Occipital lobe (tissue), 2 donors: ENCODE results near the gene DECR2. TPM values are rescaled to one million over a fixed set of nuclear protein-coding genes. Genes with fewer than 3 reads are reported as not detected.
"Not testable (repeated sequence)": the region's sequence is repeated elsewhere in the genome, so short reads cannot be mapped to it uniquely, and the experiment has no call there.

Experiments used
- DNase-seq: peaks from one replicate; lab custom pipeline; 2025; lab: John Stamatoyannopoulos, UW
- total RNA-seq: library from RNA; depleted of rRNA; stranded (reverse); fragments of >200 nt; gene quantifications from one replicate; pipeline ENCODE4 v1.2.3, GENCODE V29; 2014

The DECR2 gene
- total RNA-seq, 1 donor from 2014 or later, result 7.6 TPM

- no peak for DNase-seq
Observed at GRCh38 chr16:378821-379182, 22.9 kb upstream of the DECR2 start.

- DNase-seq, result no peak
Observed at GRCh38 chr16:379183-379960, 22.3 kb upstream of the DECR2 start.

- no peak for DNase-seq
Observed at GRCh38 chr16:379961-380761, 21.5 kb upstream of the DECR2 start.

- no peak for DNase-seq
Observed at GRCh38 chr16:380762-381011, 21.0 kb upstream of the DECR2 start.

GRCh38 chr16:381012-381788 lies 20.5 kb upstream of the DECR2 start:
- DNase-seq, result no peak

- peak; percentile 43 for DNase-seq
Observed at GRCh38 chr16:381789-382717, 19.6 kb upstream of the DECR2 start, which contains the start of gene PGAP6. Gene PGAP6 (minus strand): TSS chr16:381978. CDS start chr16:381821, 157 bp downstream.

- no peak for DNase-seq
Observed at GRCh38 chr16:383326-384051, 18.2 kb upstream of the DECR2 start.

- no peak for DNase-seq
Observed at GRCh38 chr16:386641-387156, 15.0 kb upstream of the DECR2 start.

- DNase-seq, result not testable (repeated sequence)
Observed at GRCh38 chr16:387761-388666, 13.7 kb upstream of the DECR2 start.

- no peak for DNase-seq
Observed at GRCh38 chr16:389352-389751, 12.3 kb upstream of the DECR2 start.

GRCh38 chr16:391885-392335 lies 9.8 kb upstream of the DECR2 start:
- no peak for DNase-seq

GRCh38 chr16:392450-393030 lies 9.1 kb upstream of the DECR2 start:
- no peak for DNase-seq

GRCh38 chr16:396199-396598 lies 5.5 kb upstream of the DECR2 start:
- DNase-seq, result no peak

GRCh38 chr16:396605-397004 lies 5.1 kb upstream of the DECR2 start:
- DNase-seq, result no peak

GRCh38 chr16:397135-397661 lies 4.5 kb upstream of the DECR2 start, which contains the start of gene NME4:
Gene NME4 (plus strand): TSS chr16:397199. CDS start chr16:397223, 24 bp downstream.
- DNase-seq, result no peak

GRCh38 chr16:397736-398332 lies 3.9 kb upstream of the DECR2 start:
- peak; percentile 53 for DNase-seq

GRCh38 chr16:398561-399339 lies 2.9 kb upstream of the DECR2 start:
- no peak for DNase-seq
